WERI-Rb-1 (cell line): ENCODE data around the gene OFD1.
A peak's percentile ranks its signal among the peaks of the same experiment; 100 is the strongest.

Source experiments
- DNase-seq: peaks from one replicate; pipeline ENCODE4 v3.0.0-alpha.2; 2020
- H3K27ac ChIP-seq: fragments of 250-450 bp; sonication (Bioruptor Pico); 2 replicates; pipeline ENCODE4 v1.5.1; 2020; ENCODE audit warnings: mild to moderate bottlenecking, moderate library complexity
- H3K27me3 ChIP-seq: fragments of 250-450 bp; sonication (Bioruptor Pico); 2 replicates; pipeline ENCODE4 v1.5.1; 2021; ENCODE audit warnings: mild to moderate bottlenecking, low read depth, moderate library complexity; ENCODE audit not compliant: insufficient read depth, severe bottlenecking
- H3K36me3 ChIP-seq: fragments of 250-450 bp; sonication (Bioruptor Pico); 2 replicates; pipeline ENCODE4 v1.5.1; 2020; ENCODE audit warnings: mild to moderate bottlenecking, moderate library complexity
- H3K4me3 ChIP-seq: 2 replicates; pipeline ENCODE4 v1.5.1; 2011; ENCODE audit warnings: low read depth, mild to moderate bottlenecking, control low read depth, low read length
- H3K9me3 ChIP-seq: fragments of 250-450 bp; sonication (Bioruptor Pico); 2 replicates; pipeline ENCODE4 v1.5.1; 2021; ENCODE audit warnings: mild to moderate bottlenecking, moderate library complexity; ENCODE audit not compliant: severe bottlenecking
- TF ChIP-seq, protein P1 (sequence below): IDR thresholded peaks from 2 replicates; pipeline ENCODE4 v1.5.1; 2011; ENCODE audit warnings: low read depth, mild to moderate bottlenecking, control low read depth, inconsistent platforms, low read length

Gene OFD1, protein sequence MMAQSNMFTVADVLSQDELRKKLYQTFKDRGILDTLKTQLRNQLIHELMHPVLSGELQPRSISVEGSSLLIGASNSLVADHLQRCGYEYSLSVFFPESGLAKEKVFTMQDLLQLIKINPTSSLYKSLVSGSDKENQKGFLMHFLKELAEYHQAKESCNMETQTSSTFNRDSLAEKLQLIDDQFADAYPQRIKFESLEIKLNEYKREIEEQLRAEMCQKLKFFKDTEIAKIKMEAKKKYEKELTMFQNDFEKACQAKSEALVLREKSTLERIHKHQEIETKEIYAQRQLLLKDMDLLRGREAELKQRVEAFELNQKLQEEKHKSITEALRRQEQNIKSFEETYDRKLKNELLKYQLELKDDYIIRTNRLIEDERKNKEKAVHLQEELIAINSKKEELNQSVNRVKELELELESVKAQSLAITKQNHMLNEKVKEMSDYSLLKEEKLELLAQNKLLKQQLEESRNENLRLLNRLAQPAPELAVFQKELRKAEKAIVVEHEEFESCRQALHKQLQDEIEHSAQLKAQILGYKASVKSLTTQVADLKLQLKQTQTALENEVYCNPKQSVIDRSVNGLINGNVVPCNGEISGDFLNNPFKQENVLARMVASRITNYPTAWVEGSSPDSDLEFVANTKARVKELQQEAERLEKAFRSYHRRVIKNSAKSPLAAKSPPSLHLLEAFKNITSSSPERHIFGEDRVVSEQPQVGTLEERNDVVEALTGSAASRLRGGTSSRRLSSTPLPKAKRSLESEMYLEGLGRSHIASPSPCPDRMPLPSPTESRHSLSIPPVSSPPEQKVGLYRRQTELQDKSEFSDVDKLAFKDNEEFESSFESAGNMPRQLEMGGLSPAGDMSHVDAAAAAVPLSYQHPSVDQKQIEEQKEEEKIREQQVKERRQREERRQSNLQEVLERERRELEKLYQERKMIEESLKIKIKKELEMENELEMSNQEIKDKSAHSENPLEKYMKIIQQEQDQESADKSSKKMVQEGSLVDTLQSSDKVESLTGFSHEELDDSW

DNA sequence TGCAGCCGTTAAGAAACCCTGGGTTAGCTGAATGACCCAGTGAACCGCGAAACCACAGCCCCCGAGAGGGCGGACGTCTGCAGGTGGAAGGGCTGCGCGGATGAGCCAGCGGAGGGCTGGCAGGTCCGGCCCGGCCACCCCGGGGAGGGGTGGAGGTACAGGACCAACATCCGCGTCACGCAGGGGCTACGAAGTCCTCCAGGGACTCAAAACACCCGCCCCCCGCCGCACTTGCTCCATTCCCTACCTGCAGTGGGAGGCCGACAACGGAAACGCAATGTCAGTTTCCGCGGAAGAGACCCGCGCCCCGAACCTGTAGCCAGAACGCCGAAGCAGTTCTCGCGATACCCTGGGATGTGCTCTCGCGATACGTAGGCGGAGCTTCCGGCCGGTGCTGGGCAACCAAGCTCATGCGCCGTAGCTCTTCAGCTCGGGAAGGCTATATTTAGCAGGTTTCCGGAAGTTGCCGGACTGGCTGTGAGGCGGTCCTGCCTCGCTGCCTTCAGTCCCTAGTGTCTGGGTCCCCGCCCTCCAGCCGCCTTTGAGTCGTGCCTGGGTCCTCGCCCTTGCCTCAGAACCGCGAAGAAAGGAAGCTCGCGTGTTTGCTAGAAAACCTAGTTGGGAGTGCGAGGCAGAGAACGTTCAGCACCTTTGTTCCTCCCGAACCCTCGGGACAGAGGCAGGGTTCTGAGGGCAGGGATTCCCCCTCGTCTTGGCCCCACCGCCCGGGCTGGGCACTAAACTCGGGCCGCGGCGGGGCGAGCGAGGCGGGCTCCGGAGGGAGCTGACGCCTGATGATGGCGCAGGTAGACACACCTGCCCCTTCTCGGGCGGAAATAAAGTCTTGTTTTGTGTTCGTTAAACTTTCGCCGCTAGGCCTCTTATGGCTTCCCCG lies at the start of gene OFD1, which contains the start of gene TRAPPC2:
TSS of gene OFD1 (plus strand) at position 471 of the 895 bp plus-strand sequence. CDS start at position 795, 324 bp downstream.
TSS of gene TRAPPC2 (minus strand) at position 343 of the 895 bp plus-strand sequence. CDS start 14,657 bp downstream, outside the sequence.
- Histone ChIP-seq H3K4me3 (peak within 1 kb of the TSS; percentile 79), H3K36me3 (peaks cover 38% of the 10 kb centered on the region), H3K27ac (peak within 1 kb of the TSS; percentile 89), H3K9me3 (no peaks in the 10 kb centered on the region), H3K27me3 (no peaks in the 10 kb centered on the region)
- DNase-seq: peak; percentile 97
- TF ChIP-seq, protein P1, sequence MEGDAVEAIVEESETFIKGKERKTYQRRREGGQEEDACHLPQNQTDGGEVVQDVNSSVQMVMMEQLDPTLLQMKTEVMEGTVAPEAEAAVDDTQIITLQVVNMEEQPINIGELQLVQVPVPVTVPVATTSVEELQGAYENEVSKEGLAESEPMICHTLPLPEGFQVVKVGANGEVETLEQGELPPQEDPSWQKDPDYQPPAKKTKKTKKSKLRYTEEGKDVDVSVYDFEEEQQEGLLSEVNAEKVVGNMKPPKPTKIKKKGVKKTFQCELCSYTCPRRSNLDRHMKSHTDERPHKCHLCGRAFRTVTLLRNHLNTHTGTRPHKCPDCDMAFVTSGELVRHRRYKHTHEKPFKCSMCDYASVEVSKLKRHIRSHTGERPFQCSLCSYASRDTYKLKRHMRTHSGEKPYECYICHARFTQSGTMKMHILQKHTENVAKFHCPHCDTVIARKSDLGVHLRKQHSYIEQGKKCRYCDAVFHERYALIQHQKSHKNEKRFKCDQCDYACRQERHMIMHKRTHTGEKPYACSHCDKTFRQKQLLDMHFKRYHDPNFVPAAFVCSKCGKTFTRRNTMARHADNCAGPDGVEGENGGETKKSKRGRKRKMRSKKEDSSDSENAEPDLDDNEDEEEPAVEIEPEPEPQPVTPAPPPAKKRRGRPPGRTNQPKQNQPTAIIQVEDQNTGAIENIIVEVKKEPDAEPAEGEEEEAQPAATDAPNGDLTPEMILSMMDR: no peak

DNA sequence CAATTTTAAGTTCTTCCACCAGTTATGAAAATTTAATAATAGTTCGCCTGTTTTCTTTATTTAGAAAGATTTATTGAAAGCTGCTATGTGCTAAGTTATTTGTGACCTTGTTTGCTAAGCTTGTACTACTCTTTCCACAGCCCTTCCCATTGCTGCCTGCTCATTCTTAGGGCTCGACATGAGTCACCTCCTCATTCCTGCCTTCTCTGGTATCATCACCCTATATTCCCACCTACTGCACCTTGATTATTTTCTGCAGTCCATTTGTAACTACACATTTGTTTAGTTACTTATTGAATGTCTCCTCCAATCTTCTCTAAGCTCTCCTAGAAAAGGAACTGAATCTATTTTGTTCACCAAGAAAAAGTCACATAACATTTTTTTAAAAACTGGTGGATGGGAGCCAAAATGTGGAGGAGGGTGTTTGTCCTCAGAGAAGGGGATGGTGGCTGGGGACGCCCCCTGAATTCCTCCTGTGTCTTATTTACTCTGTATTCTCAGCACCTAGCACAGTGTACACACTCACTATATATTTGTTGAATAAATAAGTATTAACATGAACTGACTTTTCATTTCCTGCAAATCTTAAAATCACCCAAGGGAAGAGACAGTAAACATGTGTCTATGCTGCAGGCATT lies 49.3 kb upstream of the OFD1 start:
- no peak for DNase-seq
- H3K9me3 ChIP-seq: no peaks in the 10 kb centered on the region

DNA sequence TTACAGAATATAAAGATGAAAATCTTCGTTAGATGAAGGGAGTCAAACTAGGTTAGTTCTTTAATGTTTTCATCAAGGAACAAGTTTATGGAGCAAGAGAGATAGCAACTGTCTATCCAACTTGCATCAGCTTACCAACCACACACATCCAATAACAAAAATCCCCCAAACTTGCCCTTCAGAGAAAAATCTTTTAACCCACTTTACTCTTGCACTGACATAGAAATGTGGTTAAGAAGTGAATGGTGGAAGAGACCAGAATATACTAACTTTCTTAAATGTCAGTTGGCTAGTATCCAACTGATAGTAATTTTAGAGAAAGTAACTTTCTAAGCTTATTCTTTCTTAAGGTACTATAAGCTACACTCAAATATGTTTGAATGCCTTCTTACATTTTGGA lies 47.3 kb upstream of the OFD1 start:
- no peaks in the 10 kb centered on the region for H3K27me3 ChIP-seq
- H3K4me3 ChIP-seq: no peak overlapping the region
- H3K9me3 ChIP-seq: no peaks in the 10 kb centered on the region
- peaks cover 3% of the 10 kb centered on the region; the same call in 1 of the 2 replicates for H3K36me3 ChIP-seq
- no peak overlapping the region for H3K27ac ChIP-seq
- TF ChIP-seq, protein P1: no peak
- no peak for DNase-seq

More for the DNA sequence above, 49.3 kb upstream of the OFD1 start:
- Histone ChIP-seq H3K27me3 (no peaks in the 10 kb centered on the region), H3K27ac (no peak overlapping the region), H3K36me3 (no peaks in the 10 kb centered on the region), H3K4me3 (no peak overlapping the region)
- TF ChIP-seq, protein P1: no peak

DNA sequence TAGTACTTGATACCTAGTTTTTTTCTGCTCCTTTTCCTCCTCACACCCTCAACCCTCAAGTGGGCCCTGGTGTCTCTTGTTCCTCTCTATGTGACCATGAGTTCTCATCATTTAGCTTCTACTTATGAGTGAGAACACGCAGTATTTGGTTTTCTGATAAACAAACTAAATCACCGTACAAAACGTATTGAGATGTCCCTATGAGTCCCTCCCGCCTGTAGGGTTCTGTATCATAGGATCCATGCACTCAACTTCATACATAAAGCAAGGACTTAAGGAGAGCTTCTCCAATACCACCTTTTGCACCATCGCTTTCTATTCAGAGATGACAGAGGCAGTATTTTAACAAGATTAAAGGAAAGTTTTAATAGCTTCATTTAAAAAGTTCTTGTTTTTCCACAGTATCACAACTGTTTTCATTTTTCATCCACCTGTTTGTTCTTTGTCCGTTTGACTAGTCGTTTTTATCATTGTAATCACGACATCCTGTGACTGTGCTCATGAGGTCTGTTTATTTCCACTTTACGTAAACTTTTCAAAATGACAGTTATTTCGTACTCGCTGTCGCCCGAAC lies 46.1 kb upstream of the OFD1 start:
- H3K27ac ChIP-seq: no peak overlapping the region
- no peak for DNase-seq
- no peaks in the 10 kb centered on the region for H3K27me3 ChIP-seq
- H3K36me3 ChIP-seq: peaks cover 3% of the 10 kb centered on the region; the same call in 1 of the 2 replicates
- no peaks in the 10 kb centered on the region for H3K9me3 ChIP-seq
- TF ChIP-seq, protein P1: no peak
- peak overlapping the region; percentile 65 for H3K4me3 ChIP-seq
